Stimulated activated CD4-positive, alpha-beta T cell treated with anti-CD3 and anti-CD28 coated beads, Interleukin-4, amount 100 ng/mL, for 4 hours (primary cell): ENCODE measurements around the gene CCPG1.

Experiments used
- DNase-seq, 2 experiments: peaks; one replicate each; pipeline ENCODE4 v3.0.0-alpha.2; 2020

CCPG1 gene

DNA sequence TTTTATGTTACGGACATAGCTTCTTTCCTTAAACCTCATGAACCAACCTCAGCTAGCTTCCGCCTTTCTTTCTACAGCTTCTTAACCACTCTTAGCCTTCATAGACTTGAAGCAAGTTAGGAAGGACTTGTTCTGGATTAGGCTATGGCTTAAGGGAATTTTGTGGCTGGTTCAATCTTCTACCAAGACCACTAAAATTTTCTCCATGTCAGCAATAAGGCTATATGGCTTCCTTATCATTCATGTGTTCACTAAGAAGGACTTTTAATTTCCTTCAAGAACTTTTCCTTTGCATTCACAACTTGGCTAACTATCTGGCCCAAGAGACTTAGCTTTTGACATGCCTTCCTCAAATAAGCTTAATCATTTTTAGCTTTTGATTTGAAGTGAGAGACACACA, 24.5 kb downstream of the CCPG1 start:
- no peak for DNase-seq

DNA sequence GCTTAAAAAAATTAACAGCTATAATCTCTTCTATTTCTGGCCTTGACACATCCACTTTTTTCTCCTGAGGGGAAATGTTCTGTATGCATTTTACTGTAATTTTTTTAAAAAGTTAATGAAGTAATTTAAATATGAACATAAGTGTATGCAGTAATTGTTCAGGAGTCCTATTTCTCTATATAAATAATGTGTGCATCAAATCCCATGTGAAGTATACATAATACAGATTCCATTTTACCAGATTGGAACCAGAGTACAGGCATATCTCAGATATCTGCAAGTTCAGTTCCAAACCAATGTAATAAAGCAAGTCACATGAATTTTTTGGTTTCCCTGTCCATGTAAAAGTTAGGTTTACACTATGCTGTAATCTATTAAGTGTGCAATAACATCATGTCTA, 26.6 kb downstream of the CCPG1 start:
- DNase-seq = no peak

DNA sequence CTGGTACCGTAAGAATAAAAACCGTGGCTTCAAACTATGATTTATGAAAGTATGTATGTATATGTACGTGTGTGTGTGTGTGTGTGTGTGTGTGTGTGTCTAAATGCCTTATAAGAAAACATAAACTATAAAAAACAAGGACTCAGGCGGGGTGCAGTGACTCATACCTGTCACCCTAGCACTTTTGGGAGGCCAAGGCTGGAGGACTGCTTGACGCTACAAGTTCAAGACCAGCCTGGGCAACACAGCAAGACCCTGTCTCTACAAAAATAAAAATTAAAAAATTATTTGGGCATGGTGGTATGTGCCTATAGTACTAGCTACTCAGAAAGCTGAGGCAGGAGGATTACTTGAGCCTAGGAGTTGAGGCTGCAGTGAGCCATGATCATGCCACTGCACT, 29.1 kb downstream of the CCPG1 start:
- no peak for DNase-seq

DNA sequence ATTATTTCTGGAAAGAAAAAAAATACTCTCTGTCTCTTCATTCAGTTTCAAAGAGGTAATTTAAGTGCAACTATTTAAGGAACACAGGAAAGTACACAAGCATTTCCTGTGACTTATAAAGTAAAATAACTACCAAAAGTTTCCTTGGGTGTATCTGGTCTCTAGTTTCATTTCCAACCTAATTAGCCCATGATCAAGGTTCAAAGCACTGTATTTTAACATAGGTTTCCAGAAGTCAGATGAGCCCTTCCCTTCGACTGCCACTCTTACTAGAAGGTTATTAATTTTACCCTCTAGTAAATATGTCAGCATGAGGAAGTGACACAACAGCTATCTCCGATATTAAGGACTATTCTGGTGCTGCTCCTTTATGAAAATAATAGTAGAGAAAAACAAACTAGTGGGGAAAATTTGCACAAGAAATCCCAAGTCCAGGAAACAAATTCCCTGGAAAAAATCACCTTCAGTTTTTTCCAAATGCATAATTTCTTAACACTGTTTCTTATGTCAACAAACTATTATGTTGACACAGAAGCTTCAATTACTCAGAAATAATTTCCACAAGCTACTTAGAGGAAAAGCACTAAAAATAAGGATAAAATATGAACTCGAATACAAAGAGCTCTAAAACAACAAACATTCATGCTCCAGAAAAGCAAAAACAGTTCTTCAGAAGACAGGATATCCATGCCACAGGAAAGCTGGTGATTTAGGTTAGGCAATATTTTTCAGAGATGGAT, 35.3 kb downstream of the CCPG1 start:
- no peak for DNase-seq

DNA sequence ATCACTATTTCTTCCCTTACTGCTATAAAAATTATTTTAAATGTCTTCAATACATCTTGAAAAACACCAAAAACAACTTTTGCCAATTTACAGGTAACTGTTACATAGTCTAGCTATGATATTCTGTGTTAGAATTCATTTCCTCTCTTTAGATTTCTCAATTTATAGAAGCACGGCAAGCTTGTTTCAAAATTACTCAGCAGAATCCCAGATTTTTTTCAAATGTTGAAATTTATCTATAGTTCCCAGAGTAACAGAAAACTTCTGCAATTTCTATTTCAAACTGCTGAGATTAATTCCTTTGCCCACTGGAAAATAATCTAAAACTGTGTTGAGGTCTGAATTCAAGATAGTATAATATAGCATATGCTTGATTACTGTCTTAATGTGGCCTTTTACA, 41.2 kb downstream of the CCPG1 start:
- DNase-seq = no peak

DNA sequence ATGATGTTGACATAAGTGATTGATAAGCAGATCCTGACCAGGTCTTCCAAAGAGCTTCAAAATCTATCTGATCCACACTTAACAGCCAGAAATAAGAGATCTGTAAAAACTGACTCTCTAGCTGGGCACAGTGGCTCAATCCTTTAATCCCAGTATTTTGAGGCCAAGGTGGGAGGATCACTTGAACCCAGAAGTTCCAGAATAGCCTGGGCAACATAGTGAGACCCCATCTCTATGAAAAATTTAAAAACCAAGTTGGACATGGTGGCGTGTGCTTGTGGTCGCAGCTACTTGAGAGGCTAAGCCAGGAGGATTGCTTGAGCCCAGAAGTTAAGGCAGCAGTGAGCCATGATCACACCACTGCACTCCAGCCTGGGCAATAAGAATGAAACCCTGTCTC, 45.5 kb downstream of the CCPG1 start:
- no peak for DNase-seq

DNA sequence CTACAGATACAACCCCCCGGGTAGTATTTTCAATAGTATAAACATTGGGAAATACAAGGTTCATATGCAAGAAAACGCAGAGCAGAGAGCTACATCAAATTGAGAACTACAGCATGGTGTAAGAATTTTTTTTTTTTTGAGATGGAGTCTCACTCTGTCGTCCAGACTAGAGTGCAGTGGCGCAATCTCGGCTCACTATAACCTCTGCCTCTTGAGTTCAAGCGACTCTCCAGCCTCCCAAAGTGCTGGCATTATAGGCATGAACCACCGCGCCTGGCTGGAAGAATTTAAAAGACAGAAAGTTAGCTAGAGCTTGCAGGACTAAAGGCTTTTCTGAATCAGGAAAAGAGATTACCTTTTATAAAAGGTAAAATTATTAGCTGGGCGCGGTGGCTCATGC, 47.1 kb downstream of the CCPG1 start:
- no peak for DNase-seq

DNA sequence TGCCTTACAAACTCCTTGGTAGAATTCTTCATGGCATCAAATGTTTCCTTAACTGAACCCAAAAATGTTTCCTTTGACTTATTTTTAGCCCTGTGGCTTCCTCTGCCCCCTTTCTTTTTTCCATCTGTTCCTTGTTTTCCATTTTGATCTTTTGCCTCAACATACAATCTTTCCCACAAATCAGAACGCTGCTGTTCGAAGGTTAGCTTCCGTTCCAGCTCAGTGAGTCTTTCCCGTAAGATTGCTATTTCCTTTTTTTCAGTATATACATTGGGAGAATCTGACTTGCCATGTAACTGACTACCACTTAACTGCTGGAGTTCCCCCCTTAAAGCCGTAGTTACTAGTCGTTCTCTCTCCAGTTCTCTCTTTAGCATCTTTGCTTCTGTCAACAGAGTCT, 47.9 kb downstream of the CCPG1 start:
- no peak for DNase-seq

DNA sequence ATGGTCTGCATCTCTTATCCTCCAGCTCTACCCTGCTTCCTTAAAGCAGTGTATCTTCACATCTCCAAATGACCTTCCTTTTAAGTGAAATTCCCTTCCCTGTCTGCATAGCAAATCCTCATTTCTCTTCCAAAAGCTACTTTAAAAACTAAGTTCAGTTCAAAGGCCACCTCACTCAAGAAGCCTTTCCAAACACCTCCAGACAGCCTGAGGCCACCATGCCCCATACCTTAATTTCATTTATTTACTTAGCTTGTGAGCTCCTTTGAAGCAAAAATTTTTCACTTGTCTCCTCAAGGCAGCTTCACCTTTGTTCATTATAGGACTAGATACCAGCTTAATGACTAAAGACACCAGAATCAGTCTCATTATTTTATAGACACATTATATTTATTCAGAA, 49.7 kb downstream of the CCPG1 start:
- no peak for DNase-seq

DNA sequence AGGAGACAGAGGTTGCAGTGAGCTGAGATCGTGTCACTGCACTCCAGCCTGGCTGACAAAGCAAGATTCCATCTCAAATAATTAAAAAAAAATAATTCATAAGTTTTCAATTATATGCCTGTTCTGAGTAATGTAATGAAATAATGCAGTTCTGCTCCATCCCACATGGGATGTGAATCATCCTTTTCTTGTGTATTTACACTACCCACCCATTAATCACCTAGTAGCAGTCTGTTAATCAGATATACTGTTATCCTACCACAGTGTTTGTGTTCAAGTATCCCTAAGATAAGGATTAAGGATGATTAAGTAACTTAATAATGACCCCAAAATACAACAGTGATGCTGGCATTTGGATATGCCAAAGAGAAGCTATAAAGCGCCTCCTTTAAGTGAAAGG, 50.4 kb downstream of the CCPG1 start:
- DNase-seq = no peak

DNA sequence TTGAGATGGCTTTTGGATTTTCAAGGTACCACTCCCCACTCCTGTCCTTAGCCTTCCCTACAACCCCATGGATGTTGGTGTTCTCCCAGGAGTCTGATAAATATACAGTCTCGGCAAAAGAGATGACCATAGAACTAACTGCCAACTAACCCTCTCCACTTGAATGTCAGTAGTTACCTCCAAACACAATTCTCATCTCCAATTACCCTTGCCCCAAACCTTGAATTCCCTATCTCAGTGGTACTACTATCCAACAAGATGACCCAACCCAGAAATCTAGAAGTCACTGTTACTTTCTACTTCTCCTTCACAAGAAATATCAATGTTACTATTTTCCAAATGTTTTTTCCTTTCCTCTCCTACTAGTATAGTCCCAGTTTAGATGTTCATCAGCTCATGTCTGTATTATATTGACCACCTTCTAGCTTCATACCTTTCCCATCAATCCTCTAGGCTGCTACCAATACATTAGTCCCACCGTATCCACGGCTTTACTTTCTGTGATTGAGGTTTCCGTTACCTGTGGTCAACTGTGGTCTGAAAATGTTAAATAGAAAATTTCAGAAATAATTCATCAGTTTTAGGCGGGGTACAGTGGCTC, 51.1 kb downstream of the CCPG1 start:
- no peak for DNase-seq

DNA sequence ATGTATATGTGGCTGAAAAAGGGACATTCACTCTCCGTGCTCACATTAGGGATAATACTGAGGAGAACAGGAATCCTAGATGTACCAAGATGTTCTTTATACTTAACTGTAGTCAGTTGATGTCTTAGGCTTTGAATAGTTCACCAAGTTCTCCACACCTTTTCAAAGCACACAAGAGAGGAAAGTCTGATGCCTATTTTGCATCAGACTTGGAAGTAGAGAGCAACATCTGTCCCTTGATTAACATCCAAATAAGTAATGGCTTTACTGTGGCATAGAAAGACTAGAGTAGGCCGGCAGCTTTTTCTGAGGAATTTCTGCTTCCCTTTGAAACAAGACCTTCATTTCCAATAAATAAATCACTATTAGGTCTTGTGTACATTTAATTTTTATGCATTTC, 55.1 kb downstream of the CCPG1 start:
- no peak for DNase-seq

DNA sequence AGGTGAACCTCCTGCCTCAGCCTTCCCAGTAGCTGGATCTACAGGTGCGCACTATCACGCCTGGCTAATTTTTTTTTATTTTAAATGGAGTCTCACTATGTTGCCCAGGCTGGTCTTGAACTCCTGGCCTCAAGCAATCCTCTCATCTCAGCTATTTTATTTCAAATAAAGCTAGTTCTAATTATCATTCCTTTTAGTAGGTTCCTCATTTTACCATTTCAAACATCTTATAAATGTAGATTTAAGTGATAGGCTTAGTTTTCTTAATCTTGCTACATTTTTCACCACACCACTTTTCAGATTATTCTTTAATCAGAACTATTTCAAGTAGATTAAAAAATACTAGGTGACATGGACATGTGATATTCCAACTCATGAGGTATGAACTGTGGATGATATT, 58.9 kb downstream of the CCPG1 start:
- no peak for DNase-seq

DNA sequence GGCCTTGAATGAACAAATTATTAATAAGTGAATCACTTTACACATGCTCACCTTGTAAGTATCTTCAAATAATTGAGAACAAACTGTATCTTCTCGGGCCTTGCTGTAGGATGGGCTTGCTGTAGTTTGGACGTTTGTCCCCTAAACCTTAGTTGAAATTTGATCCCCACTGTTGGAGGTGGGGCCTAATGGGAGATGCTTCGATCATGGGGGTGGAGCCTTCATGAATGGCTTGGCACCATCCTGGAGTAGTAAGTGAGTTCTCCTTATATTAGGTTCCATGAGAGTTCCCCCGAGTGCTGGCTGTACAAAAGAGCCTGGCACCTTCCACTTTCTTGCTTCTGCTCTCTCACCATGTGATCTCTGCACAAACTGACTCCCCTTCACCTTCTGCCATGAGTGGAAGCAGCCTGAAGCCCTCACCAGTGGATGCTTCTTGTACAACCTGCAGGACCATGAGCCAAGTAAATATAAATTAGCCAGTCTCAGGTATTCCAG, 59.8 kb downstream of the CCPG1 start:
- no peak for DNase-seq

DNA sequence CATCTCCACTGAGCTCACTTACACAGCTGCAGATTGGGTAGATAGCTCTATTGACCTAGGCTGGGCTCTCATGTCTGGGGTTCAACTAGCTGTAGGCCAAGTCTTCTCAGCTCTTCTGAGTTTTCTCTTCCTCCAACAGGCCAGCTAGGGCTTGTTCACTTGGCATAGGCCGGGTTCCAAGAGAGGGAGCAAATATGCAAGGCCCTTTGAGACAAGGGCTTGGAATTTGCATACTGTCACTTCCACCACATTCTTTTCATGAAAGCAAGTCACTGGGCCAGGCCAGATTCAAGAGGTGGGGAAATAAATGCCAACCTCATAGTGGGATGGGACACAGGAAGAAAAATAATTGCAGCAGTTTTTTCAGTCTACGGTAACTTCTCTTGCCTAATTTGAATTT, 64.0 kb downstream of the CCPG1 start:
- DNase-seq = no peak

DNA sequence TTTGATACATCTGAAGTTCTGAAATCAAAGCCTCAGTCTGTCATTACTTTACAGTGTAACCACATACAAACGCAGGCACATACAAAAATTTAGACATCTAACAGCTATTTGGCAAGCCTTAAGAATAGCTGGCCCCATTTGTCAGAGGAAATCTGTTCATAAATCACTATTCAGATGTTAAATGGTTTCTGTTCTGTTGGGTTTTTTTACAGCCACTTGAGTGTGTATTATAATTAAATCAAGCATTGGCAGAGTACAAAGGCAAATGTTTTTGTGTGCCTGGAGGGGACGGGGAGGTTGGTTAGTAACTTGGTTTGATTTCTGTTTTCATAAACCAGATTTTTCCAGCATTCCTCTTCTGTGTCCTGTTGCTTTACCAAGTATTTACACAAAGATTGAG, 65.0 kb downstream of the CCPG1 start:
- DNase-seq = no peak

DNA sequence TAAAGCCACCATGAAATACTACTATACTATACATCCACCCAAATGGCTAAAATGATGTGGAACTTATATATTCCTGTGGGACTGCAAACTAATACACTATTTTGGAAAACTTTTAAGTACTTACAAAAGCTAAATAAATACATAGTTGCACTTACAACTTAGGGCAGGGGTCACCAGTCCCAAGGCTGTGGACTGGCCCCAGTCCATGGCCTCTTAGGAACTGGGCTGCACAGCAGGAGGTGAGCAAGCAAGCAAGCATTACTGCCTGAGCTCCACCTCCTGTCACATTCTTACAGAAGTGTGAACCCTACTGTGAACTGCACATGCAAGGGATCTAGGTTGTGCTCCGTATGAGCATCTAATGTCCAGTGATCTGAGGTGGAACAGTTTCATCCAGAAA, 71.0 kb downstream of the CCPG1 start:
- DNase-seq = no peak

DNA sequence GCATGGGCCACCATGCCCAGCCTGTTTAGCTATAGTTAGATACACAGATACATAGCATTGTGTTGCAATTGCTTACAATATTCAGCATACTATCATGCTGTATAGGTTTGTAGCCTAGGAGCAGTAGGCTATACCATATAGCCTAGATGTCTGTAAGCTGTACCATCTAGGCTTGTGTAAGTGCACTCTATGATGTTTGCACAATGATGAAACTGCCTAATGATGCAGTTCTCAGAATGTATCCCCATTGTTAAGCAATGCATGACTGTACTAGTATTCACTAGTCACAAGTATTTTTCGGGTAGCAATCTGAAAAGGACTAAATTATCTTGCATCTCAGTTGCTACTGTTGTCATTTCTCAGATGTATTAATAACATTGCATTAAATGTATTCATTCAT, 73.2 kb downstream of the CCPG1 start:
- no peak for DNase-seq

DNA sequence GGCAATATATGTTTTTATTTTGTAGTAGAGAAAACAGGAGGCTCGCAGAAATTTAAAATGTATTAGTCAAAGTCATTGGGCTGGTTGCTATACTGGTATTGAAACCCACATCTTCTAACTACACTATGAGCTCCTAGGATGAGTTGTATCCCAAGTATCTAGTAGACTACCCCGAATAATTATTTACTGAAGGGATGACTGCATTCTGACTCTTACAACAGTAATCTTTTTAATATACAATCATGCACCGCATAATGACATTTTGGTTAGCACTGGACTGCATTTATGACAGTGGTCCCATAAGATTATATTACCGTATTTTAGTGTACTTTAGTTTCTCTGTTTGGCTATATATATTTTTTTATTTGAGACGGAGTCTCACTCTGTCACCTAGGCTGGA, 73.8 kb downstream of the CCPG1 start:
- DNase-seq = no peak

DNA sequence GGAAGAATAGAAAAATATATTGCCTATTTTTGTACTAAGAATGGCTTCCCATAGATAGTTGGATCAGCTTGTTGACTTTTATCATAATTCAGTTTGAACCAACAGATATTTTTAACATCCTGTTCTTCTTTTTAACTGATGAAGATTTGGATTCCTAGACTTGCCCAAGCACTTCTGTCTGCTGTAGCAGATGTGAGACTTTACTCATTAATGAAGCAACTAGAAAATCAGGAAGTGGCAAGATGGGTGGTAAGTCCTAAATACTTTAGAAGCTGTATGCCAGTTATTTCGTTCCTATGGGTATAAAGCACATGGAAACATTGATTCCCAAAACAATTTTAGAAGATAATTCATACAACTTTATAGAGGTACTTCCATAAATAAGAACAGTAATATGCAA, 80.8 kb downstream of the CCPG1 start:
- no peak for DNase-seq

DNA sequence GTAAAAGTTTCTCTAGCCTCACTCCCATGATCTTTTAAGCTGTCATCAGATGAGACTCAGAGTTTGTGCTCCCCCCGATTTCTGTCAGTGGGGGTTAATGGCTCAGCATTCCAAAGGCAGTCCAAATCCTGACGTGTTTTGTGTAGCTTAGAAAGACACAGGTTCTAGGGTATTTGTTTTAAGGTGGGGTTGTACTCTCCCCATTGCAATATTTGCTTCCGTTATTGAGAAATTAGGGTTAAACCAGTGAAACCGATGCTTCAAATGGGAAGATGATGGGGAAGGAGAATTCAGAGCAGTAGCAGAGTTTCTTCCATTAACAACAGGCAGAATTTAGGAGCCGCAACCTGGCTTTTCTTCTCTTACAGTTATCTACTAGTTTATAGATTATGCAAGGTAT, 85.7 kb downstream of the CCPG1 start:
- no peak for DNase-seq

DNA sequence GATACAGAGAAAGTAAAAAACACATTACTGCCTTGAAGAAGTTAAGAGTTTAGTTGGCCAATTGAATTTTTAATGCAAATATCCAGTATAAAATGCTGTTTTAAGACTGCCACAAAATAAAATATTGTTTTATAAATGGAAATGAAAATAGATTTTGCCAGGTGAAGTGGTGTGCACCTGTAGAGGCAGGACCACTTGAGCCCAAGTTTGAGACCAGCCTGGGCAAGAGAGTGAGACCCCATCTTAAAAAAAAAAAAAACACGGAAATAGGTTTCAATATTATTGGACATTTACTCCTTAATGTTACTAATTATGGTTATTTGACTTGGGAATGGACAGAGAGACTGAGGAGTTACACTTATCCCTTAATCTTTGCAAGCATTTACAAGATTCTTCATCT, 87.2 kb downstream of the CCPG1 start:
- no peak for DNase-seq

DNA sequence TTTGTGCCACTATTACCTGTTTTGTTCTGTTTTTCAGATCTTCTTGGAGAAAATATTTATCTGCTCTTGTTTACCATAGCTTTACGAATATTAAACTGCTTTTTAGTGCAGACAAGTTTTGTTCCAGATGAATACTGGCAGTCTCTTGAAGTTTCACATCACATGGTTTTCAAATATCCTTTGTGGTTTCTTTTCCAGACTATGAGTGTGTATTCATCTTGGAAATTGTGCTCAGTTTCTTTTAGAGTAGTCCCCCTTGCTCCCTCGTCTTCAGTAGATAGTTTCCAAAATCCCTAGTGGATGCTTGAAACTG, 88.0 kb downstream of the CCPG1 start:
- DNase-seq = no peak

DNA sequence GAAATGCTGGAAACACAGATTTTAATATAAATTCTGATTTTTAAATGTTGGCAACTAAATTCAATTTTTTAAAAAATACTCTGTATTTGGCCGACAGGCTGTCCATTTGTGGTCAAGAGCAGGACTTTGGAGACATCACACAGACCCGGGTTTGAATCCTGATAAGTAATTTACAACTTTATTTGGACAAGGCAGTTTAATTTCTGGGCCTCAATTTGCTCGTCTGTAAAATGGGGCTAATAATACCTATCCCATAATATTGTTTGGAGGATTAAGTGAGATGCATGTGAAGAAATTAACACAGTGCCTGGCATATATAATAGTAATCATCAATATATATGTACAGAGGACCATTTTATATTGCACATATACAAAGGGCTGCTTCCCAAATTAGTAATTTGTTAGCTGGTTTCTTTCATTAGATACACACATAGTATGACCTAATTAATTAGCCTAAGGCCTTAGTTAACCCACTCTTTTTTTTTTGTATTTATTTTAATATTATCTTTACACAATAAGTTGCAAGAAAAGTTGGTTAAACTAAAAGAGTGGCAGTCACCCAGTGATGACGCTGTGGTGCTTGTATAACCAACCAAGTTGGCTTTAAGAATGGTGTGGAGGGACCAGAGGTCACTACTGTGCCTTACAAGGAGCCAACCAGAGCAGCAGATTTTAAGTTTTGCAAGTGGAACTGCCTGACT, 88.5 kb downstream of the CCPG1 start:
- no peak for DNase-seq
